Smooth muscle cell (in vitro differentiated cells): ENCODE data around the gene MKRN1. TPM values are rescaled to one million over a fixed set of nuclear protein-coding genes. Genes with fewer than 3 reads are reported as not detected.

Experiments
- DNase-seq: peaks from one replicate; lab custom pipeline; 2025; ENCODE audit not compliant: unreplicated experiment; lab: John Stamatoyannopoulos, UW
- H2AFZ ChIP-seq: fragments of 200-600 bp; sonication (generic); 2 replicates; pipeline ENCODE4 v1.6.0; 2016; ENCODE audit warnings: antibody characterized with exemption, low read depth, mild to moderate bottlenecking
- H3F3A ChIP-seq: fragments of 200-600 bp; sonication (generic); 2 replicates; pipeline ENCODE4 v1.6.0; 2017; ENCODE audit warnings: antibody characterized with exemption, low read depth
- H3K27ac ChIP-seq: fragments of 200-600 bp; sonication (generic); 2 replicates; pipeline ENCODE4 v1.5.1; 2016; ENCODE audit warnings: low read depth, mild to moderate bottlenecking
- H3K27me3 ChIP-seq: fragments of 200-600 bp; sonication (generic); 2 replicates; pipeline ENCODE4 v1.6.1; 2016; ENCODE audit warnings: low read depth, mild to moderate bottlenecking
- H3K36me3 ChIP-seq: fragments of 200-600 bp; sonication (generic); 2 replicates; pipeline ENCODE4 v1.5.1; 2016; ENCODE audit warnings: low read depth
- H3K4me1 ChIP-seq: fragments of 200-600 bp; sonication (generic); 2 replicates; pipeline ENCODE4 v1.5.1; 2016; ENCODE audit warnings: low read depth
- H3K4me2 ChIP-seq: fragments of 200-600 bp; sonication (generic); 2 replicates; pipeline ENCODE4 v1.6.0; 2016; ENCODE audit warnings: mild to moderate bottlenecking
- H3K4me3 ChIP-seq: fragments of 200-600 bp; sonication (generic); 2 replicates; pipeline ENCODE4 v1.5.1; 2016; ENCODE audit warnings: mild to moderate bottlenecking
- H3K79me2 ChIP-seq: fragments of 200-600 bp; sonication (generic); 2 replicates; pipeline ENCODE4 v1.6.0; 2016; ENCODE audit warnings: low read depth, mild to moderate bottlenecking
- H3K9ac ChIP-seq: fragments of 200-600 bp; sonication (generic); 2 replicates; pipeline ENCODE4 v1.6.0; 2016; ENCODE audit warnings: low read depth
- H3K9me3 ChIP-seq: fragments of 200-600 bp; sonication (generic); replicated peaks from 2 replicates; pipeline ENCODE4 v1.5.1; 2016; ENCODE audit warnings: low read depth
- H4K20me1 ChIP-seq: fragments of 200-600 bp; sonication (generic); 2 replicates; pipeline ENCODE4 v1.6.0; 2016; ENCODE audit warnings: low read depth
- CTCF ChIP-seq: fragments of 200-600 bp; sonication (generic); IDR thresholded peaks from 2 replicates; pipeline ENCODE4 v1.5.1; 2017; ENCODE audit warnings: borderline replicate concordance, mild to moderate bottlenecking, antibody characterized with exemption; ENCODE audit not compliant: insufficient read depth, poor library complexity, severe bottlenecking
- WGBS: methylation state at CpG from one replicate; pipeline ENCODE4 v1.1.7; 2016; ENCODE audit warnings: low lambda C conversion rate; 5-methylcytosine and 5-hydroxymethylcytosine counted together
- polyA plus RNA-seq: library from polyadenylated mRNA; unstranded; fragments of >200 nt; fragmentation: Nextera tagmentation; extraction: Ambion mirVana; gene quantifications from 2 replicates; pipeline ENCODE4 v1.2.1, GENCODE V29; 2016
- total RNA-seq: library from RNA; depleted of rRNA; stranded (reverse); fragments of >200 nt; gene quantifications from 2 replicates; pipeline ENCODE4 v1.2.3, GENCODE V29; 2014

The MKRN1 gene
- total and polyA plus RNA-seq, 2 experiments from 2014 or later, result 50.2 to 52.4 TPM

- DNase-seq, result no peak
- Histone ChIP-seq H3K79me2 (no peaks in the 10 kb centered on the region), H3F3A (no peaks in the 10 kb centered on the region), H4K20me1 (no peaks in the 10 kb centered on the region), H3K4me3 (no peak overlapping the region), H3K27ac (no peak overlapping the region), H3K9ac (no peak overlapping the region), H3K9me3 (no peaks in the 10 kb centered on the region), H3K4me2 (no peak overlapping the region), H3K27me3 (no peaks in the 10 kb centered on the region), H3K4me1 (no peaks in the 10 kb centered on the region), H3K36me3 (no peaks in the 10 kb centered on the region), H2AFZ (no peak overlapping the region)
- WGBS, result 89% methylated on average over 2 of the region's 2 CpGs
- no peak for TF ChIP-seq CTCF
Observed at GRCh38 chr7:140441519-140441918, 37.8 kb downstream of the MKRN1 start.

GRCh38 chr7:140440593-140440992, 38.7 kb downstream of the MKRN1 start:
- DNase-seq, result no peak
- Histone ChIP-seq H3K9me3 (no peaks in the 10 kb centered on the region), H3K27me3 (no peaks in the 10 kb centered on the region), H3K36me3 (no peaks in the 10 kb centered on the region), H3K4me3 (no peak overlapping the region), H2AFZ (no peak overlapping the region), H3F3A (no peaks in the 10 kb centered on the region), H3K9ac (no peak overlapping the region), H3K4me1 (no peaks in the 10 kb centered on the region), H3K27ac (no peak overlapping the region), H4K20me1 (no peaks in the 10 kb centered on the region), H3K4me2 (no peak overlapping the region), H3K79me2 (no peaks in the 10 kb centered on the region)
- TF ChIP-seq CTCF, result no peak
- 93% methylated on average over 3 of the region's 3 CpGs for WGBS

GRCh38 chr7:140439359-140439758, 39.9 kb downstream of the MKRN1 start:
- Histone ChIP-seq H3K9me3 (no peaks in the 10 kb centered on the region), H2AFZ (no peak overlapping the region), H3K9ac (no peak overlapping the region), H3K79me2 (no peaks in the 10 kb centered on the region), H3F3A (no peaks in the 10 kb centered on the region), H3K27ac (no peak overlapping the region), H4K20me1 (no peaks in the 10 kb centered on the region), H3K36me3 (no peaks in the 10 kb centered on the region), H3K4me1 (no peaks in the 10 kb centered on the region), H3K4me3 (no peak overlapping the region), H3K27me3 (no peaks in the 10 kb centered on the region), H3K4me2 (no peak overlapping the region)
- WGBS, result 95% methylated on average over 3 of the region's 3 CpGs
- no peak for TF ChIP-seq CTCF
- DNase-seq, result no peak

- H3K79me2 ChIP-seq, result no peaks in the 10 kb centered on the region
- H4K20me1 ChIP-seq, result no peaks in the 10 kb centered on the region
- no peaks in the 10 kb centered on the region for H3F3A ChIP-seq
- no peak overlapping the region for H3K27ac ChIP-seq
- no peak overlapping the region for H3K4me2 ChIP-seq
- no peaks in the 10 kb centered on the region for H3K4me1 ChIP-seq
- no peaks in the 10 kb centered on the region for H3K36me3 ChIP-seq
- WGBS, result 95% methylated on average over 51 of the region's 51 CpGs
- H3K27me3 ChIP-seq, result no peaks in the 10 kb centered on the region
- no peak for DNase-seq
- no peak overlapping the region for H2AFZ ChIP-seq
- TF ChIP-seq CTCF, result no peak
- no peak overlapping the region for H3K9ac ChIP-seq
- H3K9me3 ChIP-seq, result no peaks in the 10 kb centered on the region
- H3K4me3 ChIP-seq, result no peak overlapping the region
Observed at GRCh38 chr7:140435252-140435895, 43.9 kb downstream of the MKRN1 start.
